GM21423 (cell line): ENCODE results near the gene EGFR.
A peak's percentile ranks its signal among the peaks of the same experiment; 100 is the strongest.

Source experiments
- ATAC-seq: cut with Tn5 transposase; IDR thresholded peaks from one replicate; pipeline ENCODE4 v1.9.1; 2021; ENCODE audit warnings: mild to moderate bottlenecking, moderate library complexity; ENCODE audit not compliant: unreplicated experiment

The EGFR gene

GRCh38 chr7:55240418-55241142 lies 221.8 kb downstream of the EGFR start:
- no peak for ATAC-seq

GRCh38 chr7:55241958-55242357 lies 223.1 kb downstream of the EGFR start:
- ATAC-seq, result no peak

GRCh38 chr7:55242613-55243012 lies 223.8 kb downstream of the EGFR start:
- ATAC-seq, result no peak

GRCh38 chr7:55244006-55244745 lies 225.4 kb downstream of the EGFR start:
- no peak for ATAC-seq

GRCh38 chr7:55245271-55245723 lies 226.5 kb downstream of the EGFR start:
- no peak for ATAC-seq

- no peak for ATAC-seq
These were observed 227.4 kb downstream of the EGFR start for GRCh38 chr7:55246171-55246570.

- no peak for ATAC-seq
These were observed 228.6 kb downstream of the EGFR start for GRCh38 chr7:55247428-55247827.

- ATAC-seq, result no peak
These were observed 229.7 kb downstream of the EGFR start for GRCh38 chr7:55248526-55248925.

GRCh38 chr7:55249332-55249731 lies 230.5 kb downstream of the EGFR start:
- no peak for ATAC-seq

- no peak for ATAC-seq
These were observed 231.5 kb downstream of the EGFR start for GRCh38 chr7:55250313-55250712.

- no peak for ATAC-seq
These were observed 232.5 kb downstream of the EGFR start for GRCh38 chr7:55251313-55251712.

- ATAC-seq, result no peak
These were observed 233.1 kb downstream of the EGFR start for GRCh38 chr7:55251911-55252310.

- no peak for ATAC-seq
These were observed 233.6 kb downstream of the EGFR start for GRCh38 chr7:55252386-55252785.

- ATAC-seq, result no peak
These were observed 234.4 kb downstream of the EGFR start for GRCh38 chr7:55253188-55253587.

- ATAC-seq, result no peak
These were observed 235.4 kb downstream of the EGFR start for GRCh38 chr7:55254242-55254595.

- ATAC-seq, result peak; percentile 69
These were observed 236.0 kb downstream of the EGFR start for GRCh38 chr7:55254596-55255495.

GRCh38 chr7:55255496-55256445 lies 237.0 kb downstream of the EGFR start:
- peak; percentile 76 for ATAC-seq

- ATAC-seq, result no peak
These were observed 239.8 kb downstream of the EGFR start for GRCh38 chr7:55258631-55259030.

- ATAC-seq, result no peak
These were observed 241.4 kb downstream of the EGFR start for GRCh38 chr7:55260171-55260570.

GRCh38 chr7:55260676-55261385 lies 242.0 kb downstream of the EGFR start:
- no peak for ATAC-seq
